NK-92 treated with Interleukin-12 subunit alpha and Interleukin-12 subunit beta, amount 100 ng/mL, for 24 hours (cell line): Measurements from ENCODE around the gene ZNF276.
"Not testable (repeated sequence)": the region's sequence is repeated elsewhere in the genome, so short reads cannot be mapped to it uniquely, and the experiment has no call there.

ENCODE experiments used
- DNase-seq: peaks from one replicate; lab custom pipeline; 2025; lab: John Stamatoyannopoulos, UW

The ZNF276 gene, protein sequence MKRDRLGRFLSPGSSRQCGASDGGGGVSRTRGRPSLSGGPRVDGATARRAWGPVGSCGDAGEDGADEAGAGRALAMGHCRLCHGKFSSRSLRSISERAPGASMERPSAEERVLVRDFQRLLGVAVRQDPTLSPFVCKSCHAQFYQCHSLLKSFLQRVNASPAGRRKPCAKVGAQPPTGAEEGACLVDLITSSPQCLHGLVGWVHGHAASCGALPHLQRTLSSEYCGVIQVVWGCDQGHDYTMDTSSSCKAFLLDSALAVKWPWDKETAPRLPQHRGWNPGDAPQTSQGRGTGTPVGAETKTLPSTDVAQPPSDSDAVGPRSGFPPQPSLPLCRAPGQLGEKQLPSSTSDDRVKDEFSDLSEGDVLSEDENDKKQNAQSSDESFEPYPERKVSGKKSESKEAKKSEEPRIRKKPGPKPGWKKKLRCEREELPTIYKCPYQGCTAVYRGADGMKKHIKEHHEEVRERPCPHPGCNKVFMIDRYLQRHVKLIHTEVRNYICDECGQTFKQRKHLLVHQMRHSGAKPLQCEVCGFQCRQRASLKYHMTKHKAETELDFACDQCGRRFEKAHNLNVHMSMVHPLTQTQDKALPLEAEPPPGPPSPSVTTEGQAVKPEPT

DNA sequence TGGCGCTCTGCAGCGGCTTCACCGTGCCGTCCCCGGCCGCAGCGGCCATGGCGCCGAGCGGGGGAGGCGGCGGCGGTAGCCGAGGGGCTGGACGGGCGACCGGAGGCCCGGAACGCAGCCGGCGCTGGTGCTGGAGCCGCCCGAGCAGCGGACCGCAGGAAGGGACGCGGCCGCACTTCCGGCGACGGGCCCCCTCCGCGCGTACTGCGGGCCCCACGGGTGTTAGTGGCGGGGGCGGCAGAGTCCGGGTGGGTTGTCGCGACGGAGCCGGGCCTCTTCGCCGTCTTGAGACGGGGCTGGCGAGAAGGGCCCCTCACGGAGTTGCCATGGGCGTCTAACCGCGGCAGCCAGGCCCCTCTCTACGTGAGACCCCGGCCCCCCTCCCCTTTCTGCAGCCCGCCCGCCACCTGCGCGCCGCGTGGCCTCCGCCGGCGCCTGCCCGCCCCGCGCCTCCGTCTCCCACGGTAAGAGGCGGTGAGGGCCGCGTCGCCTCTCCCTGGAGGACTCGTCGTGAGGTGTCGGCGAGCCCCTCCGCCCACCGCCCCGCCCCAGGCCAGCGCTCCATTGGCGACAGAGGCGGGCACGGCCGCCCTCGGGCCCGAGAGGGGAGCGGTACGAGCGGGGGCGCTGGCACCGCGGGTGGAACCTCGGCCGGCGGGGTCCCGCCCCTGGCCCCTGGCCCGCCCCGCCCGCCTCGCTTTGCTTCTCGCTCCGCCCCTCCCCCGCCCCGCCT, at the start of gene ZNF276, which contains the start of gene VPS9D1:
TSS of gene ZNF276 (plus strand) at position 725 of the 733 bp plus-strand sequence. CDS start 104 bp downstream, outside the sequence.
TSS of gene VPS9D1 (minus strand) at position 86 of the 733 bp plus-strand sequence. CDS start at position 49, 37 bp downstream.
- DNase-seq = peak; percentile 75

DNA sequence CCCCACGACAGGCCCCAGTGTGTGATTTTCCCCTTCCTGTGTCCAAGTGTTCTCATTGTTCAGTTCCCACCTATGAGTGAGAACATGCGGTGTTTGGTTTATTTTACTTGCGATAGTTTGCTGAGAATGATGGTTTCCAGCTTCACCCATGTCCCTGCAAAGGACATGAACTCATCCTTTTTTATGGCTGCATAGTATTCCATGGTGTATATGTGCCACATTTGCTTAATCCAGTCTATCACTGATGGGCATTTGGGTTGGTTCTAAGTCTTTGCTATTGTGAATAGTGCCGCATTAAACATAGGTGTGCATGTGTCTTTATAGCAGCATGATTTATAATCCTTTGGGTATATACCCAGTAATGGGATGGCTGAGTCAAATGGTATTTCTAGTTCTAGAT, 49.8 kb upstream of the ZNF276 start:
- DNase-seq = not testable (repeated sequence)

DNA sequence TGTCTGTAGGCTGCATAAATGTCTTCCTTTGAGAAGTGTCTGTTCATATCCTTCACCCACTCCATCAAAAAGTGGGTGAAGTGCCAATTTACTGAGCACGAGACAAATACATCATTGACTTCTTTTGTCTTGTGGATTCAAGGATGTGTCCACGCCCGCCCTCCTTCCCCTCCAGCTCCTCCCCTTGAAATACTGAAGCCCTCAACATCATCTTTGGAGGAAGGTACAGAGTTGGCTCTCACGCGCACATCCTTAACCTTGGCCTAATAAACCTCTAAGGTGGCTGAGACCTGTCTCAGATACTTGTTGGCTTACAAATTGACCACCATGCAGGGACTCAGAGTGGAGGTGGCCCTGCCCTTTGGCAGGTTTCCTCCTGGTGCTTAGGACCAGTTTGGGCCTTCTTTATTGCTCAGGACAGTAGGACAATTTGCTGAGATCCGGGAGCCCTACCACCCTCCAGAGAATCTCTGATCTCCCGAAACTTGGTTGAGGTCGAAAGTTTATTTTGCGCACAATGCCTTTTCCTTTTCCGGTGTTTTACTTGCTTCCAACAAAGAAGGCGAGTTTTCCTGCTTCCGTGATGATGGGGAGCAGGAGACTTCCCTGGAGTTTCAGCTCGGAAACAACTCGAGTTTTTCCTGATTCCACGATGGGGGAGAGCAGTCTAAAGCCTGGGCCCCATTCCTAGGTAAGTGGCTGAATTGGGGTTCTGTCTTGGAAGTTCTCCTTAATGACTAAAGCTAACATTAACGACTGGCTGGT, 49.0 kb upstream of the ZNF276 start:
- no peak for DNase-seq

DNA sequence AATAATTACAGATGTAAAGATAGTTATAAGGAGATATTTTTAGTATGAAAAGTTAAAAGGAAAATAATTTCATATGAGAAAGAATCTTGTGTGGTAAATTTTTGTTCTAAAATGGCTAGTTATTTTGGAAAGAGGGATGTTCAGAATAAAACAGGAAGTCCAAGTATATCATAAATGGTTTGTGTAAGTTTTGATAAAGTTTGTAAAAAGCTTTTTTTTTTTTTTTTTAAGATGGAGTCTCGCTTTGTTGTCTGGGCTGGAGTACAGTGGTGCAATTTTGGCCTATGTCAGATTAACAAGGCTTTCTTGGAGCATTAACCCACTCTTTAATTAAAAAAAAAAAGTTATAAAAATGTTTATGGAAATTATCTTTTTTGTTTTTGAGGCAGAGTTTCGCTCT, 43.1 kb upstream of the ZNF276 start:
- DNase-seq = no peak

DNA sequence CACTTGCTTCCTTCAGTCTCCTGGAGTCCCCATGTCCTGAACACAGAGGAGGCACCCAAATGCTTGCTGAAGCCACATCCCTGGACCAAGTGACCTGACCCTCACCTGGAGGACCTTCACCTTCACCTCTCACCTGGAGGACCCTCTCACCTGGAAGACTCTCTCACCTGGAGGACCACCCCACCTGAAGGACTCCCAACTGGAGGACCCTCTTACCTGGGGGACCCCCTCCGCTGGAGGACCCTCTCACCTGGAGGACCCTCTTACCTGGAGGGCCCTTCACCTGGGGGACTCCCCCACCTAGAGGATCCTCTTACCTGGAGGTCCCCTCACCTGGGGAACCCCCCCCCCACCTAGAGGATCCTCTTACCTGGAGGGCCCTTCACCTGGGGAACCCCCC, 35.4 kb upstream of the ZNF276 start:
- no peak for DNase-seq

DNA sequence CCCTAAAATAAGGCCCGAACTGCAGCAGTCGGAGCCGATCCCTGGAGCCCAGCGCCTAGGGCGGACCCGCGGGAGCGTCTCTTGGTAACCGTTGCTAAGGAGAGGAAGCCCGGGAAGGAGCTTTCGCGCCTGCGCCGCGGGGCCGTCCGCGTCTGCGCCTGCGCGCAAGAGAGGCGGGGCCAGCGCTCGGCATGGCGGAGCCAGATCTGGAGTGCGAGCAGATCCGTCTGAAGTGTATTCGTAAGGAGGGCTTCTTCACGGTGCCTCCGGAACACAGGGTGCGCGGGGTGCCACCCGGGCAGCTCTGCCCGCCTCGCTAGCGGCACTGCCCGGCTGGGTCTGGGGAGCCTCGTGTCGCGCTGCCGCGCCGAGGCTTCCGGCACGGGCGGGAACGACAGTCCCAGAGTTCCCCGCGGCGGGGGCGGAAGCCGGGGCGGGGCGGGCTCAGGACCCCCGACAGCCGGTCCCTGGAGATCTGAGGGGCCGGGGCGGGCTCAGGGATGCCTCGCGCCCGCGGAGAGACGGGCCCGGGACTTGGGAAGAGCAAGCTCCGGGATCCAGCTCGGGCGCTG, 34.7 kb upstream of the ZNF276 start, which contains the start of gene CDK10:
TSS of gene CDK10 (plus strand) at position 170 of the 572 bp plus-strand sequence. CDS start at position 192, 22 bp downstream.
- peak; percentile 56 for DNase-seq

DNA sequence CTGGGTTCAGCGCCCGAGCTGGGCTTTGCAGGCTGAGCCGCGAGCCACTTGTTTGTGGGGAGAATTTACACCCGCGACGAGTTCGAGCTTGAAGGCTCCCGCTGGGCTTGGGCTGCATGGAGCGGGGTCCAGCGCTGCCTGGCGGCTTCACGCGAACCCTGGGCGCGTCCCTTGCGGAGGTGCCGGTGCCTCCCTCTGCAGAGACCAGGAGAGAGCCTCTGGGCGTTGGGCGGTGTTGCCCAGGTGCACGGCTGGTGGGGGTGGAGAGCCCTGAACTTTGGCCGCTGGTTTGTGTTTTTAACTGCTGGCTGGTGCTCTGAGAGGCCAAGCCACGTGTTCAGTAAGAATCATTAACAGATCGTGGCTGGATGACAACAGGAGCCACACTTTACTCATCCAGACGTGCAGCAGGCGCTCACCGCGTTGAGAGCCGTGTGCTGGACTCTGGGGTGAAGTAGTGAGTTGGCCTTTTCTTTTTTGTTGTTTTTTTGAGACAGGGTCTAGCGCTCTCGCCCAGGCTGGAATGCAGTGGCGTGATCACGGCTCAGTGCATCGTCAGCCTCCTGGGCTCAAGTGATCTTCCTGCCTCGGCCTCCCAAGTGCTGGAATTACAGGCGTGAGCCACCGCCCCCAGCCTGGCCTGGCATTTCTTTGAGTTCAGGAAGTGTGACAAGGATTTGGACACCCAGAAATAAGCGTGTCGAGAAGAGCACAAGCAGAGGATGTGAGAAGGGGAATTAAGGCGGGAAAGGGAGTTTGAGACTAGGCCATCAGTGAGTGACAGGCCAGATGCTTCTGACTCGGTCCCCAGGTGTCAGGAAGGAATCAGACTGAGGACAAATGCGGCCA, 34.0 kb upstream of the ZNF276 start:
- no peak for DNase-seq

DNA sequence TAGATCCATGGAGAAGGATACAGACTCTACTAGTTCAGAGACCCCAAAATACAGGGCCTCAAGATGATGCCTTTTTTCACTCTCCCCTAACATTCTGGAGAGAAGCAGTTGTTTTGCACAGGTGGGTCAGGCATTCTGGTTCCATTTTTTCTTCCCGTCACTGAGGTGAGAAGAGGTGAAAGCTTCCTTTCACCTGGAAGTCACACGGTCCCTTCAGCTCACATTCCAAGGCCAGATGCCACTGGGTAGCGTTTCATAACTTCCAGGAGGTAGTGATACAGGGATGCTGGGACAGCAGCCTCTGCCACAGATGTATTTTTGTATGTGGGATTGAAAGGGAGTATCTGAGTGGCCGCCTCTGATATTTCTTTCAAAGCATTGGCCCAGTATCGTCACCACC, 32.9 kb upstream of the ZNF276 start:
- DNase-seq = no peak

DNA sequence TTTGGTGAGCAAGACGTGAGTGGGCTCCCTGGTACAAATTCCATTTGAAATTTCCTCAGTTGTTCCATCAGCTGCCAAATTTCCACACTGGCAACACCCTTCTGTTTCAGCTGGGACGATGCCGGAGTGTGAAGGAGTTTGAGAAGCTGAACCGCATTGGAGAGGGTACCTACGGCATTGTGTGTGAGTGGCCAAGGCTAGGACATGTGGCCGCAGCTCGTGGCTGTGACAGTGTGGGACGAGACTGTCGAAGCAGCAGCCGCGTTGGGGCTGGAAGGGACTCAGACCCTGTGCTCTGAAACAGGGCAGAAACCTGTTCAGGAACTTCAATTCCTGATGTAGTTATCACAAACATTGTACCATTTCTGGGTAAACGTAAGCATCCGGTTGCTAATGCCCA, 32.2 kb upstream of the ZNF276 start:
- no peak for DNase-seq

DNA sequence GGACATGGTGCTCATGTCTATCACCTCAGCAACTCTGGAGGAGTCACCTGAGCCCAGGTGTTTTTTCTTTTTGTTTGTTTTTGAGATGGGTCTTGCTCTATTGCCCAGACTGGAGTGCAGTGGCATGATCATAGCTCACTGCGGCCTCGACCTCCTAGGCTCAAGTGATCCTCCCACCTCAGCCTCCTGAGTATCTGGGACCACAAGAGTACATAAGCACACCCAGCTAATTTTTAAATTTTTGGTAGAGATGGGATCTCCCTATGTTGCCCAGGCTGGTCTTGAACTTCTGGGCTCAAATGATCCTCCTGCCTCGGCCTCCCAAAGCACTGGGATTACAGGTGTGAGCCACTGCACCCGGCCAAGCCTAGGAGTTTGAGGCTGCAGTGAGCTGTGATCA, 31.7 kb upstream of the ZNF276 start:
- not testable (repeated sequence) for DNase-seq

DNA sequence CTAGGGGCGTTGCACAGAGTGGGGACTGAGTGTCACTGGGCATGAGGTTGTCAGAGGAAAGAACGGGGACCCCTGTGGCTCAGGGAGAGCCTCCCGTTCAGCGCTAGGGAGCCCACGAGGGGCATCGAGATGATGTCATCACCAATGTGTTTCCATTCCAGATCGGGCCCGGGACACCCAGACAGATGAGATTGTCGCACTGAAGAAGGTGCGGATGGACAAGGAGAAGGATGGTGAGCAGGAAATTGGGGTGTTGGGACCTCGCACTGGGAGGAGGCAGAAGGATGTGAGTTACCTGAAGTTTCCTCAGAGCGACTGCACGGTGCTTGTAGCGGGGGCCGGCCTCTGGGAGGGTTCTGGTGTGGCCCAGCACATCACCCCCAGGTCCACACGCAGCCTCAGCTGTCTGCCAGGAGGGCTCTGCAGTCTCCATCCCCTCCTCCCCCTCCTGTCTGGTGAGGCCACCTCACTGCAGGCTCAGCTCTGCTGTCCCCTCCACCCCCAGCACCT, 30.9 kb upstream of the ZNF276 start:
- DNase-seq = no peak

DNA sequence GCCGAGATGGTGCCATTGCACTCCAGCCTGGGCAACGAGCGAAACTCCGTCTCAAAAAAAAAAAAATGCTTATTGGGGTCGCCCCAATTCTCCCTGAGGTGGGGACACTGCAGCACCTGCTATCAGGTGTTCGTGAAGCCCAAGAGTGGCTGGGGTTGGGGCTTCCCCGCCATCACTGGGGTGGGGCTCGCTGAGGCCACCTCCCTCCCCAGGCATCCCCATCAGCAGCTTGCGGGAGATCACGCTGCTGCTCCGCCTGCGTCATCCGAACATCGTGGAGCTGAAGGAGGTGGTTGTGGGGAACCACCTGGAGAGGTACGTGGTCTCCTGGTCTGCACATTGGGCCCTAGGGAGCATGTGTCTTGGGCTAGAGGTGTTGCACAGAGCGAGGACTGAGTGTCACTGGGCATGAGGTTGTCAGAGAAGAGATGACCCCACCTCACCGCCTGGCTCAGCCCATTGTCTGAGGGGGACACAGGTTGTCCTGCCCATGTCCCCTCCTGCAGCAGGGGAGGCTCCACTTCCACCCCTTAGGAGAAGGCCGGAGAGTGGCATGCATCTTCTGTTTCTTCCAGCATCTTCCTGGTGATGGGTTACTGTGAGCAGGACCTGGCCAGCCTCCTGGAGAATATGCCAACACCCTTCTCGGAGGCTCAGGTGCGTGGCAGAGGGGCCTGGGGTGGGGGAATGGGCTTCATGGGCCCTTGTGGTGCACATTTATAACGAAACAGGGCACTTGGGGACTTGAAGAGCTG, 29.9 kb upstream of the ZNF276 start:
- DNase-seq = no peak

DNA sequence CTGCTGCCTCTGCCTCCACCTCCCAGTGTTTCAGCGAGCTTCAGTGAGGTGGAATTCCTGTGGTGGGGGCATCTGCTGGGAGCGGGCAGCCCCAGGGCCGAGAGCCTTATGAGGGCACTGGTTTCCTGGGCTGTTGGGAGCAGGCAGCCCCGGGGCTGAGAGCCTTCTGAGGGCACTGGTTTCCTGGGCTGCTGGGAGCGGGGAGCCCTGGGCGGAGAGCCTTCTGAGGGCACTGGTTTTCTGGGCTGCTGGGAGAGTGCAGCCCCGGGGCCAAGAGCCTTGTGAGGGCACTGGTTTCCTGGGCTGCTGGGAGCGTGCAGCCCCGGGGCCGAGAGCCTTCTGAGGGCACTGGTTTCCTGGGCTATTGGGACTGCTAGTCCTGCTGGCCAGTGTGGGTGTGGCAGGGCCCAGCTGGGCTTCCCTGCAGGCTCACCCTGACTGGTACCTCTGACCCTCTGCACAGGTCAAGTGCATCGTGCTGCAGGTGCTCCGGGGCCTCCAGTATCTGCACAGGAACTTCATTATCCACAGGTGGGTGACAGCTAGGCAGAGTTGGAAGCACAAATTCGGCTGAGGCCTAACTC, 29.3 kb upstream of the ZNF276 start:
- no peak for DNase-seq

DNA sequence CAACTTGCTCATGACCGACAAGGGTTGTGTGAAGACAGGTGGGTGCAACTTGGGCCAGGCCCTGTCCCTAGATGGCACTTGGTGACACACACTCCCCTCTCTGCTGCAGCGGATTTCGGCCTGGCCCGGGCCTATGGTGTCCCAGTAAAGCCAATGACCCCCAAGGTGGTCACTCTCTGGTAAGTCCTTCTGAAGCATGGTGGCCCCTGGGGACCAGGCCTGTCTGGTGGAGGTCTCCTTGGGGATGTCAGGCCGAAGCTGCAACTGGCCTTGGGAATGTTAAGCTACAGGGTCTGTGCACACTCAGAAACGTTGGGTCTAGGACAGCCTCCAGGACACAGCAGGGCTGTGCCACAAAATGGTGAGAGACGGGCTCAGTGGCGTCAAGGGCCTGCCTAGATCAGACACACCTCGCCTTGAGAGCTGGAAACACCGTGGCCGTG, 28.0 kb upstream of the ZNF276 start:
- no peak for DNase-seq

DNA sequence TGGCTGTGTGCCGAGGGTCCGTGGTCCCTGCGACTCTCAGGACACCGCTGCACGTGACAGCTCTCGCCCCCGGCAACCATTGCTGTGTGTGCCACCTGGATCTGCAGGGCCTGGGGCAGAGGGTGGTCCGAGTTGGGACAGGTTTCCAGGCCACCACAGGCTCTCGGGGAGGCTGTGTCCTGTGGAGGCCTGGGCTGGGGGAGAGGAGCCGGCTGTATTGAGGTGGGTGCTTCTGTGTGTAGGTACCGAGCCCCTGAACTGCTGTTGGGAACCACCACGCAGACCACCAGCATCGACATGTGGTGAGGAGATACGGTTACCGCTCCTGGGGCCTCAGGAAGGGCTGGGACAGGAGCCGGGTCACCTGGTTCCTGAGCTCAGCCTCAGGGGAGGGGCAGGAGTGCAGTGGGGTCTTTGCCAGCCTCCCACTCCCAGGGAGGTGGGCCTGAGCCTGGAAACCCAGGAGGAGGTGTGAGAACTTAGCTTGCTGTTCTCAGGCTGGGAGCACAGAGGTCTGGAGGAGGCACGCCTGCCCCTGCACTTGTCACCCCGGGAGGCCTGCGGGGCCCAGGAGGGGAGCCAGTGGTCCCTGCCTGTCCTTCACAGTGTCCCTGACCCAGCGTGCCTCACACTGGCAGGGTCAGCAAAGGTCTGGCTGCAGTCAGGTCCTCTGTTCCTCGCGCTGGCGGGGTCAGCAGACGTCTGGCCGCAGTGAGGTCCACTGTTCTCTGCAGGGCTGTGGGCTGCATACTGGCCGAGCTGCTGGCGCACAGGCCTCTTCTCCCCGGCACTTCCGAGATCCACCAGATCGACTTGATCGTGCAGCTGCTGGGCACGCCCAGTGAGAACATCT, 27.2 kb upstream of the ZNF276 start:
- no peak for DNase-seq

DNA sequence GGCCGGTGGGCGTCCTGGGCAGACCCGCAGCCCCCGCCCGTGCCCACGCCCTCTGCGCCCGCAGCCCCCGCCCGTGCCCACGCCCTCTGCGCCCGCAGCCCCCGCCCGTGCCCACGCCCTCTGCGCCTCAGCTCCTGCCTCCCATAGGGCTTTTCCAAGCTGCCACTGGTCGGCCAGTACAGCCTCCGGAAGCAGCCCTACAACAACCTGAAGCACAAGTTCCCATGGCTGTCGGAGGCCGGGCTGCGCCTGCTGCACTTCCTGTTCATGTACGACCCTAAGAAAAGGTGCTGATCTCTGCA, 26.6 kb upstream of the ZNF276 start:
- not testable (repeated sequence) for DNase-seq

DNA sequence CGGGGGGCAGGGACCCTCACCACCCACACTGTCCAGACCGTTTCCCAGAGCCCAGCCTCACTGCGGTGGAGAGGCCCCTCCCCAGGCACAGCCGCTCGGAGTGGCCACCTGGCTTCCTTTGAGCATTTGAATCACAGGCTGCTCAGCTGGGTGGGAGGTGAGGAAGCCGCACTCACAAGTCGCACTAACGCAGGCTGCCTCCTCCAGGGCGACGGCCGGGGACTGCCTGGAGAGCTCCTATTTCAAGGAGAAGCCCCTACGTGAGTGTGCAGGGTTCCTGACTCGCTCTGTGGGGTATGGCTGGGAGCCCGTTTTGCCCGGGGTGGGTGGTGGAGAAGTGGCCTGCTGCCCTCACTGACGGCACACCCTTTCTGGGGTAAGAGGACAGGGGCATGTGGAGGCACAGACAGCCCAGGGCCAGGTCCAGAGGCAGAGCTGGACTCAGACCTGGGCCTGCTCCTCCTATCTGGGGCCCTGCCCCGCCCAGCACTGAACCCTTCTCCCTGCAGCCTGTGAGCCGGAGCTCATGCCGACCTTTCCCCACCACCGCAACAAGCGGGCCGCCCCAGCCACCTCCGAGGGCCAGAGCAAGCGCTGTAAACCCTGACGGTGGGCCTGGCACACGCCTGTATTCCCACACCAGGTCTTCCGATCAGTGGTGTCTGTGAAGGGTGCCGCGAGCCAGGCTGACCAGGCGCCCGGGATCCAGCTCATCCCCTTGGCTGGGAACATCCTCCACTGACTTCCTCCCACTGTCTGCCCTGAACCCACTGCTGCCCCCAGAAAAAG, 26.1 kb upstream of the ZNF276 start:
- DNase-seq = no peak
